Endodermal cell (in vitro differentiated cells): ENCODE data around the gene GPR65. TPM values are rescaled to one million over a fixed set of nuclear protein-coding genes. Genes with fewer than 3 reads are reported as not detected.

Experiments
- DNase-seq: peaks from one replicate; pipeline ENCODE4 v3.0.0-alpha.2; 2017
- H3K27ac ChIP-seq: 2 replicates; pipeline ENCODE4 v1.5.1; 2013; ENCODE audit warnings: mild to moderate bottlenecking, low read depth, low read length, moderate library complexity
- H3K27me3 ChIP-seq: 2 replicates; pipeline ENCODE4 v1.6.1; 2013; ENCODE audit warnings: mild to moderate bottlenecking, low read length, moderate library complexity; ENCODE audit not compliant: insufficient read depth, control insufficient read depth, poor library complexity, severe bottlenecking
- H3K36me3 ChIP-seq: 2 replicates; pipeline ENCODE4 v1.7.0; 2013; ENCODE audit warnings: mild to moderate bottlenecking, low read length, moderate library complexity; ENCODE audit not compliant: control insufficient read depth, insufficient read depth
- H3K4me1 ChIP-seq: one replicate; pipeline ENCODE4 v1.7.0; 2013; ENCODE audit warnings: low read length; ENCODE audit not compliant: control insufficient read depth, insufficient read depth
- H3K4me3 ChIP-seq: 2 replicates; pipeline ENCODE4 v1.5.1; 2013; ENCODE audit warnings: mild to moderate bottlenecking, low read length, moderate library complexity
- H3K9ac ChIP-seq: 2 replicates; pipeline ENCODE4 v1.6.1; 2013; ENCODE audit warnings: mild to moderate bottlenecking, low read length, moderate library complexity; ENCODE audit not compliant: poor library complexity, severe bottlenecking; ENCODE audit errors: extremely low read depth
- H3K9me3 ChIP-seq: 2 replicates; pipeline ENCODE4 v1.6.1; 2013; ENCODE audit warnings: mild to moderate bottlenecking, low read length, moderate library complexity; ENCODE audit not compliant: control insufficient read depth
- H3K27ac Mint-ChIP-seq: 2 replicates; pipeline ENCODE4 v1.8.0; 2020; ENCODE audit warnings: mixed read lengths
- H3K27me3 Mint-ChIP-seq: 2 replicates; pipeline ENCODE4 v1.8.0; 2021; ENCODE audit warnings: mild to moderate bottlenecking, mixed read lengths; ENCODE audit not compliant: insufficient read depth
- H3K36me3 Mint-ChIP-seq: 2 replicates; pipeline ENCODE4 v1.8.0; 2020; ENCODE audit warnings: low read depth, mixed read lengths
- H3K4me1 Mint-ChIP-seq: 2 replicates; pipeline ENCODE4 v1.8.0; 2020; ENCODE audit warnings: mixed read lengths
- H3K4me3 Mint-ChIP-seq: 2 replicates; pipeline ENCODE4 v1.8.0; 2020; ENCODE audit warnings: mild to moderate bottlenecking, moderate library complexity, mixed read lengths
- H3K9me3 Mint-ChIP-seq: 2 replicates; pipeline ENCODE4 v1.8.0; 2020; ENCODE audit warnings: mild to moderate bottlenecking, mixed read lengths
- WGBS, 2 experiments: methylation state at CpG; one replicate each; pipeline versions ENCODE4 v1.1.5 to v1.1.7; 2013; ENCODE audit warnings: missing lambda C conversion rate in 2 of 2, mixed read lengths in 1 of 2; ENCODE audit not compliant: insufficient coverage in 1 of 2, insufficient read length in 1 of 2; 5-methylcytosine and 5-hydroxymethylcytosine counted together
- total RNA-seq, 2 donors: library from RNA; stranded (reverse); fragmentation: NEBNext Ultra II Directional in 1 of 2; extraction: Animal tissue kit (Norgen Biotek cat#: 25700) in 1 of 2; gene quantifications; 2 replicates in 1 of 2; 3 replicates in 1 of 2; pipeline ENCODE4 v1.2.1, GENCODE V29; 2021
- TF ChIP-seq, protein P1 (sequence below): fragments of 200-600 bp; sonication (generic); conservative IDR thresholded peaks from 2 replicates; pipeline ENCODE4 v1.5.0; 2021; ENCODE audit warnings: antibody characterized with exemption, mild to moderate bottlenecking

GPR65 gene
- total RNA-seq, 2 donors from 2014 or later, result not detected

- Mint-ChIP-seq H3K4me1 (peaks cover 38% of the 10 kb centered on the region), H3K9me3 (no peaks in the 10 kb centered on the region), H3K36me3 (no peaks in the 10 kb centered on the region), H3K27ac (no peak overlapping the region), H3K27me3 (no peaks in the 10 kb centered on the region), H3K4me3 (no peak overlapping the region)
- Histone ChIP-seq H3K36me3 (no peaks in the 10 kb centered on the region), H3K9me3 (no peaks in the 10 kb centered on the region), H3K9ac (no peak overlapping the region), H3K27ac (no peak overlapping the region), H3K4me1 (peaks cover 10% of the 10 kb centered on the region), H3K27me3 (no peaks in the 10 kb centered on the region), H3K4me3 (no peak overlapping the region)
- 96 to 100% methylated on average over 2 of the region's 3 CpGs for WGBS, 2 experiments
- no peak for DNase-seq
- TF ChIP-seq, protein P1, sequence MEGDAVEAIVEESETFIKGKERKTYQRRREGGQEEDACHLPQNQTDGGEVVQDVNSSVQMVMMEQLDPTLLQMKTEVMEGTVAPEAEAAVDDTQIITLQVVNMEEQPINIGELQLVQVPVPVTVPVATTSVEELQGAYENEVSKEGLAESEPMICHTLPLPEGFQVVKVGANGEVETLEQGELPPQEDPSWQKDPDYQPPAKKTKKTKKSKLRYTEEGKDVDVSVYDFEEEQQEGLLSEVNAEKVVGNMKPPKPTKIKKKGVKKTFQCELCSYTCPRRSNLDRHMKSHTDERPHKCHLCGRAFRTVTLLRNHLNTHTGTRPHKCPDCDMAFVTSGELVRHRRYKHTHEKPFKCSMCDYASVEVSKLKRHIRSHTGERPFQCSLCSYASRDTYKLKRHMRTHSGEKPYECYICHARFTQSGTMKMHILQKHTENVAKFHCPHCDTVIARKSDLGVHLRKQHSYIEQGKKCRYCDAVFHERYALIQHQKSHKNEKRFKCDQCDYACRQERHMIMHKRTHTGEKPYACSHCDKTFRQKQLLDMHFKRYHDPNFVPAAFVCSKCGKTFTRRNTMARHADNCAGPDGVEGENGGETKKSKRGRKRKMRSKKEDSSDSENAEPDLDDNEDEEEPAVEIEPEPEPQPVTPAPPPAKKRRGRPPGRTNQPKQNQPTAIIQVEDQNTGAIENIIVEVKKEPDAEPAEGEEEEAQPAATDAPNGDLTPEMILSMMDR, result no peak
Observed at GRCh38 chr14:88039197-88039596, 34.3 kb downstream of the GPR65 start.

GRCh38 chr14:88040146-88040545 is 35.2 kb downstream of the GPR65 start:
- TF ChIP-seq, protein P1, result no peak
- no peak overlapping the region for H3K27ac ChIP-seq
- no peak overlapping the region for H3K4me3 Mint-ChIP-seq
- H3K27me3 Mint-ChIP-seq, result no peaks in the 10 kb centered on the region
- H3K4me1 Mint-ChIP-seq, result peaks cover 31% of the 10 kb centered on the region
- no peaks in the 10 kb centered on the region for H3K36me3 ChIP-seq
- DNase-seq, result no peak
- peaks cover 10% of the 10 kb centered on the region for H3K4me1 ChIP-seq
- no peak overlapping the region for H3K27ac Mint-ChIP-seq
- H3K9ac ChIP-seq, result no peak overlapping the region
- H3K9me3 ChIP-seq, result no peaks in the 10 kb centered on the region
- 86% methylated on average over 1 of the region's 1 CpG; no CpG with 5 or more reads in 1 of the 2 experiments for WGBS, 2 experiments
- H3K36me3 Mint-ChIP-seq, result no peaks in the 10 kb centered on the region
- no peaks in the 10 kb centered on the region for H3K27me3 ChIP-seq
- H3K9me3 Mint-ChIP-seq, result no peaks in the 10 kb centered on the region
- H3K4me3 ChIP-seq, result no peak overlapping the region

- H3K27me3 Mint-ChIP-seq, result no peaks in the 10 kb centered on the region
- H3K27me3 ChIP-seq, result no peaks in the 10 kb centered on the region
- no peak overlapping the region for H3K9ac ChIP-seq
- H3K4me1 Mint-ChIP-seq, result no peaks in the 10 kb centered on the region
- no peak for DNase-seq
- H3K36me3 ChIP-seq, result no peaks in the 10 kb centered on the region
- H3K4me3 ChIP-seq, result no peak overlapping the region
- no peak overlapping the region for H3K4me3 Mint-ChIP-seq
- no peaks in the 10 kb centered on the region for H3K9me3 ChIP-seq
- no peaks in the 10 kb centered on the region for H3K9me3 Mint-ChIP-seq
- TF ChIP-seq, protein P1, result no peak
- WGBS, 2 experiments, result 69% methylated on average over 3 of the region's 4 CpGs; no CpG with 5 or more reads in 1 of the 2 experiments
- no peaks in the 10 kb centered on the region for H3K36me3 Mint-ChIP-seq
- no peaks in the 10 kb centered on the region for H3K4me1 ChIP-seq
- no peak overlapping the region for H3K27ac Mint-ChIP-seq
- no peak overlapping the region for H3K27ac ChIP-seq
Observed at GRCh38 chr14:88043529-88044443, 38.9 kb downstream of the GPR65 start.
